NCI-H146 treated with DMSO at 0.1 percent for 48 hours (cell line): ENCODE data around the gene GAGE1.
"Not testable (repeated sequence)": the region's sequence is repeated elsewhere in the genome, so short reads cannot be mapped to it uniquely, and the experiment has no call there.

Source experiments
- DNase-seq: peaks from one replicate; lab custom pipeline; 2025; ENCODE audit not compliant: unreplicated experiment; lab: John Stamatoyannopoulos, UW

The GAGE1 gene

GRCh38 chrX:49598720-49599119 is at the start of gene GAGE1:
TSS of gene GAGE1 (plus strand) at chrX:49599020. CDS start at chrX:49600175, 1,155 bp downstream.
- DNase-seq, result not testable (repeated sequence)

GRCh38 chrX:49550989-49551388 is 47.8 kb upstream of the GAGE1 start, which contains the start of gene GAGE12E:
TSS of gene GAGE12E (plus strand) at chrX:49551289. CDS start at chrX:49552444, 1,155 bp downstream.
- not testable (repeated sequence) for DNase-seq

- not testable (repeated sequence) for DNase-seq
Observed at GRCh38 chrX:49560542-49560941, 38.3 kb upstream of the GAGE1 start, which contains the start of gene GAGE12F. TSS of gene GAGE12F (plus strand) at chrX:49560842. CDS start at chrX:49561997, 1,155 bp downstream.

GRCh38 chrX:49568728-49569127 is 30.1 kb upstream of the GAGE1 start:
- not testable (repeated sequence) for DNase-seq

- DNase-seq, result not testable (repeated sequence)
Observed at GRCh38 chrX:49569152-49569551, 29.7 kb upstream of the GAGE1 start.

- DNase-seq, result not testable (repeated sequence)
Observed at GRCh38 chrX:49570100-49570499, 28.7 kb upstream of the GAGE1 start, which contains the start of gene GAGE12G. TSS of gene GAGE12G (plus strand) at chrX:49570400. CDS start at chrX:49571555, 1,155 bp downstream.

- DNase-seq, result not testable (repeated sequence)
Observed at GRCh38 chrX:49579649-49580048, 19.2 kb upstream of the GAGE1 start, which contains the start of gene GAGE12H. TSS of gene GAGE12H (plus strand) at chrX:49579949. CDS start at chrX:49581104, 1,155 bp downstream.

GRCh38 chrX:49589196-49589595 is 9.6 kb upstream of the GAGE1 start, which contains the start of gene GAGE2A:
TSS of gene GAGE2A (plus strand) at chrX:49589496. CDS start at chrX:49590651, 1,155 bp downstream.
- DNase-seq, result not testable (repeated sequence)

- not testable (repeated sequence) for DNase-seq
Observed at GRCh38 chrX:49589769-49590478, 8.9 kb upstream of the GAGE1 start.

- not testable (repeated sequence) for DNase-seq
Observed at GRCh38 chrX:49590488-49590887, 8.3 kb upstream of the GAGE1 start.

GRCh38 chrX:49610718-49611310 is 12.0 kb downstream of the GAGE1 start:
- no peak for DNase-seq

- no peak for DNase-seq
Observed at GRCh38 chrX:49618574-49618973, 19.8 kb downstream of the GAGE1 start.

GRCh38 chrX:49627086-49627777 is 28.4 kb downstream of the GAGE1 start:
- no peak for DNase-seq

- no peak for DNase-seq
Observed at GRCh38 chrX:49644991-49645637, 46.3 kb downstream of the GAGE1 start.

GRCh38 chrX:49656533-49656932 is 57.7 kb downstream of the GAGE1 start:
- no peak for DNase-seq
